Endothelial cell of umbilical vein (primary cell): ENCODE measurements around the gene PLEKHM2. TPM values are rescaled to one million over a fixed set of nuclear protein-coding genes. Genes with fewer than 3 reads are reported as not detected.

Experiments
- BruUV-seq: library from RNA; stranded (reverse); fragments of 400-500 nt; replicated peaks from 2 replicates; lab custom pipeline; 2021; lab: Mats Ljungman, UMichigan
- CTCF ChIA-PET: fragments of 300-600, 350-600 bp; sonication (Branson Sonifier 250); formaldehyde crosslinking; loops from one replicate; lab custom pipeline; 2021; ENCODE audit warnings: antibody characterized with exemption, inconsistent platforms; lab: Charles Lee
- POLR2A ChIA-PET: fragments of 300-600, 350-600 bp; sonication (Branson Sonifier 250); formaldehyde crosslinking; loops from one replicate; lab custom pipeline; 2021; ENCODE audit warnings: antibody characterized with exemption, inconsistent platforms; lab: Charles Lee
- DNase-seq: peaks from one replicate; pipeline ENCODE4 v3.0.0-alpha.2; 2011; ENCODE audit warnings: low read depth, low spot score
- FAIRE-seq: peaks from 2 replicates; lab custom pipeline; 2011; peaks lifted over from hg19 to GRCh38; lab: Jason Lieb, UNC
- H2AFZ ChIP-seq: 2 replicates; pipeline ENCODE4 v1.6.0; 2012; ENCODE audit warnings: low read depth, low read length, control low read depth, inconsistent platforms
- H3K27ac ChIP-seq: 2 replicates; pipeline ENCODE4 v1.5.1; 2011; ENCODE audit warnings: low read depth, mild to moderate bottlenecking, control low read depth, low read length, moderate library complexity; ENCODE audit not compliant: insufficient read depth
- H3K27me3 ChIP-seq, 2 experiments: 2 replicates each; pipeline versions ENCODE4 v1.6.0 to v1.6.1; 2011; ENCODE audit warnings: low read length in 2 of 2, mixed read lengths in 1 of 2; ENCODE audit not compliant: control insufficient read depth in 2 of 2, insufficient read depth in 2 of 2
- H3K36me3 ChIP-seq, 2 experiments: 2 replicates in 1 of 2; 3 replicates in 1 of 2; pipeline ENCODE4 v1.5.1; 2011; ENCODE audit warnings: low read length in 2 of 2, mild to moderate bottlenecking in 1 of 2, moderate library complexity in 1 of 2; ENCODE audit not compliant: control insufficient read depth in 2 of 2, insufficient read depth in 2 of 2; ENCODE audit errors: extremely low read depth in 1 of 2
- H3K4me1 ChIP-seq: 3 replicates; pipeline ENCODE4 v1.5.1; 2011; ENCODE audit warnings: mild to moderate bottlenecking, low read length; ENCODE audit not compliant: control insufficient read depth, insufficient read depth; ENCODE audit errors: extremely low read depth
- H3K4me2 ChIP-seq: 2 replicates; pipeline ENCODE4 v1.6.1; 2011; ENCODE audit warnings: low read length, control low read depth, mixed read lengths; ENCODE audit not compliant: insufficient read depth
- H3K4me3 ChIP-seq, 3 experiments: fragments of 200-600 bp in 1 of 3; sonication (generic), shearing (Covaris generic) in 1 of 3; replicated peaks in 1 of 3; 2 replicates each; pipeline ENCODE4 v1.5.1; 2011 to 2016; ENCODE audit warnings: control low read depth in 3 of 3, low read length in 3 of 3, mild to moderate bottlenecking in 2 of 3, inconsistent platforms in 1 of 3, low read depth in 1 of 3, moderate library complexity in 1 of 3; ENCODE audit not compliant: insufficient read depth in 1 of 3
- H3K79me2 ChIP-seq: 2 replicates; pipeline ENCODE4 v1.6.0; 2012; ENCODE audit warnings: low read length, inconsistent platforms; ENCODE audit not compliant: control insufficient read depth, insufficient read depth
- H3K9ac ChIP-seq: replicated peaks from 2 replicates; pipeline ENCODE3; 2011; ENCODE audit warnings: low read length, control low read depth; ENCODE audit not compliant: insufficient read depth; ENCODE audit errors: extremely low read depth
- H3K9me1 ChIP-seq: replicated peaks from 3 replicates; pipeline ENCODE4 v1.6.0; 2011; ENCODE audit warnings: mild to moderate bottlenecking, low read length; ENCODE audit not compliant: control insufficient read depth, insufficient read depth; ENCODE audit errors: extremely low read depth
- H3K9me3 ChIP-seq: replicated peaks from 2 replicates; pipeline ENCODE4 v1.5.1; 2012; ENCODE audit warnings: low read length, inconsistent platforms; ENCODE audit not compliant: control insufficient read depth, insufficient read depth
- H4K20me1 ChIP-seq: replicated peaks from 2 replicates; pipeline ENCODE3; 2011; ENCODE audit warnings: mild to moderate bottlenecking, low read length; ENCODE audit not compliant: control insufficient read depth, insufficient read depth; ENCODE audit errors: extremely low read depth
- EZH2 ChIP-seq: IDR thresholded peaks from 2 replicates; pipeline ENCODE4 v1.6.1; 2012; ENCODE audit warnings: borderline replicate concordance, low read depth, mild to moderate bottlenecking, moderate library complexity, low read length, inconsistent platforms; ENCODE audit not compliant: severe bottlenecking
- FOS ChIP-seq: IDR thresholded peaks from 2 replicates; pipeline ENCODE4 v1.6.1; 2011; ENCODE audit warnings: mild to moderate bottlenecking, low read length, moderate library complexity, borderline replicate concordance; ENCODE audit not compliant: insufficient read depth
- GATA2 ChIP-seq: IDR thresholded peaks from 2 replicates; pipeline ENCODE4 v1.7.0; 2011; ENCODE audit warnings: low read depth, mild to moderate bottlenecking, moderate library complexity, mixed read lengths, low read length; ENCODE audit not compliant: insufficient read length, insufficient read depth
- JUN ChIP-seq: IDR thresholded peaks from 2 replicates; pipeline ENCODE4 v1.6.1; 2011; ENCODE audit warnings: borderline replicate concordance, low read depth; ENCODE audit not compliant: insufficient read length, insufficient read depth
- MYC ChIP-seq: IDR thresholded peaks from one replicate; pipeline ENCODE4 v1.6.1; 2011; ENCODE audit warnings: mild to moderate bottlenecking, low read depth, low read length
- POLR2A ChIP-seq: IDR thresholded peaks from 2 replicates; pipeline ENCODE4 v1.6.1; 2012; ENCODE audit warnings: low read depth, mild to moderate bottlenecking, control low read depth, low read length
- POLR2AphosphoS5 ChIP-seq: IDR thresholded peaks from 2 replicates; pipeline ENCODE4 v1.6.1; 2012; ENCODE audit warnings: low read depth, mild to moderate bottlenecking, control low read depth, low read length, moderate library complexity; ENCODE audit not compliant: insufficient read depth
- dilution Hi-C: fragments of 300-500 bp; cut with MboI; formaldehyde crosslinking; loops from one replicate; pipeline ENCODE4 v1.15.0; 2019; ENCODE audit warnings: low sequenced_read_pairs; ENCODE audit not compliant: extremely low pct_ligation_motif_present
- intact Hi-C: fragments of 100-400 bp; cut with micrococcal nuclease; formaldehyde crosslinking; loops from one replicate; pipeline ENCODE4 v1.10.0; 2022
- polyA plus RNA-seq, 4 experiments: library from polyadenylated mRNA; depleted of rRNA in 3 of 4; stranded (reverse) in 3 of 4; unstranded in 1 of 4; fragments of >200 nt; gene quantifications; 2 replicates each; pipeline versions ENCODE4 v1.2.1 to v1.2.3, GENCODE V29; 2011 to 2012; ENCODE audit warnings: missing spikeins in 1 of 4
- total RNA-seq: library from RNA; stranded (reverse); gene quantifications from 2 replicates; pipeline ENCODE4 v1.2.3, GENCODE V29; 2021
- TF ChIP-seq, protein P1 (sequence below): IDR thresholded peaks from 2 replicates; pipeline ENCODE4 v1.6.1; 2011; ENCODE audit not compliant: insufficient read depth, insufficient read length
- TF ChIP-seq, protein P2 (sequence below), 2 donors: IDR thresholded peaks; 1 replicate in 1 of 2; 2 replicates in 1 of 2; pipeline ENCODE4 v1.5.1; 2011; ENCODE audit warnings: low read length in 2 of 2, mild to moderate bottlenecking in 2 of 2, moderate library complexity in 2 of 2, control low read depth in 1 of 2, inconsistent platforms in 1 of 2, low read depth in 1 of 2; ENCODE audit not compliant: insufficient read depth in 1 of 2; ENCODE audit errors: extremely low read depth in 1 of 2

PLEKHM2 gene
- total and polyA plus RNA-seq, 2 donors (not counting 3 experiments of a cell fraction or from before 2014, with no cell fraction given) = 60.6 to 67.5 TPM

DNA sequence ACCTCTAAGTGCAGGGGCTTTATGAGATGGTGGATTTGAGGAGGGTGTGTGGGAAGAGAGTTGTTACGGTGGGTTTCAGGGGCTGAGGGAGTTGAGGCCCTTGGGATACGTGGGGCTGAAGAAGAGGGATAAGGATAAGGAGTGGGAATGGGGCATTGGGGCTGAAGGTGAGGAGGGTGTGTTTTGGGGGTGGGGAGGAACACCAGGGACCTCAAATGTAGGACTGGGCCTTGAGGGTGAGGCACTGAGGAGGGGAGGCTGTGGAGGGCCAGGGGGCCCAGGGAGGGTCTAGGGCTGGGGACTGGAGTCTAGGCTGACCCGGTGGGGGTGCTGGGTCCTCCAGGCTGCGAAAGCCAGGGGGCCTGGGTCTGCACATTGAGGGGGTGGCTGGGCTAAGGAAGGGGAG is 1.2 kb upstream of the PLEKHM2 start:
- H2AFZ ChIP-seq = no peak overlapping the region
- DNase-seq (no peak), FAIRE-seq (no peak)
- H4K20me1 ChIP-seq = no peaks in the 10 kb centered on the region
- no peak overlapping the region for H3K9ac ChIP-seq
- H3K4me3 ChIP-seq = no peak overlapping the region
- H3K9me1 ChIP-seq = no peaks in the 10 kb centered on the region
- TF ChIP-seq MYC (no peak), EZH2 (no peak), JUN (no peak), POLR2A (no peak), POLR2AphosphoS5 (no peak)
- intact Hi-C loops = no loop called here
- no TSS peak for BruUV-seq
- dilution Hi-C loops = no loop called here
- H3K36me3 ChIP-seq = no peaks in the 10 kb centered on the region
- H3K79me2 ChIP-seq = peaks cover 33% of the 10 kb centered on the region
- ChIA-PET POLR2A (no interaction called here), CTCF (no interaction called here)
- no peaks in the 10 kb centered on the region for H3K9me3 ChIP-seq
- H3K27me3 ChIP-seq = no peaks in the 10 kb centered on the region
- H3K4me1 ChIP-seq = peaks cover 7% of the 10 kb centered on the region
- H3K4me2 ChIP-seq = no peak overlapping the region
- no peak overlapping the region for H3K27ac ChIP-seq

DNA sequence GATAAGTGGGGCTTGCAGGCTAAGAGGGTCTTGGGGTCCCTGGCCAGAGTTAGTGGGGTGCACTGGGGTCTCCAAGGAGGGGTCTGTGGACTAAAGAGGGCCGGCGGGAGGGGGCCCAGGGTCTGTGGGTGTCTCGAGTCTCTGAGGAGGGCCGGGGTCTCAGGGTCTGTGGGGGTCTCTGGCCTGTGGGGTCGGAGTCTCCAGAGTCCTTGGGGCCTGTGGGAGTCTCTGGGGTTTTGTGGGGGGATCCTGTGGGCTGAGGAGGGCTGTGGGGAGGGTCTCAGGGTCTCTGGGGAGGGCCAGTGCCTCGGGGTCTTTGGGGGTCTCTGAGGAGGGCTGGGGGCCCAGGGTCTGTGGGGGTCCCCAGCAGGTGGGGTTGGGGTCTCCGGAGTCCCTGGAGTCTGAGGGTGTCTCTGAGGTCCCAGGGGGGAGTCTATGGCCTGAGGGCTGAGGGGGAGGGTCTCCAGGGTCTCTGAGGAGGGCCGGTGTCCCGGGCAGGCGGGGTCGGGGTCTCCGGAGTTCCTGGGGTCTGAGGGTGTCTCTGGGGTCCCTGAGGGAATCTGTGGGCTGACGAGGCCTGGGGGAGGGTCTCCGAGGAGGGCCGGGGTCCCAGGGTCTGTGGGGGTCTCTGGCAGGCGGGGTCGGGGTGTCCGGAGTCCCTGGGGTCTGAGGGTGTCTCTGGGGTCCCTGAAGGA is 628 bp upstream of the PLEKHM2 start:
- dilution Hi-C loops = no loop called here
- peak overlapping the region; percentile 94 for H3K9ac ChIP-seq
- POLR2A ChIA-PET = no interaction called here
- no peaks in the 10 kb centered on the region for H3K9me1 ChIP-seq
- TF ChIP-seq GATA2 (no peak), FOS (no peak), JUN (no peak), EZH2 (no peak), POLR2A (no peak), MYC (no peak), POLR2AphosphoS5 (no peak)
- TF ChIP-seq, protein P1, sequence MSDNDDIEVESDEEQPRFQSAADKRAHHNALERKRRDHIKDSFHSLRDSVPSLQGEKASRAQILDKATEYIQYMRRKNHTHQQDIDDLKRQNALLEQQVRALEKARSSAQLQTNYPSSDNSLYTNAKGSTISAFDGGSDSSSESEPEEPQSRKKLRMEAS = no peak
- TF ChIP-seq, protein P2, sequence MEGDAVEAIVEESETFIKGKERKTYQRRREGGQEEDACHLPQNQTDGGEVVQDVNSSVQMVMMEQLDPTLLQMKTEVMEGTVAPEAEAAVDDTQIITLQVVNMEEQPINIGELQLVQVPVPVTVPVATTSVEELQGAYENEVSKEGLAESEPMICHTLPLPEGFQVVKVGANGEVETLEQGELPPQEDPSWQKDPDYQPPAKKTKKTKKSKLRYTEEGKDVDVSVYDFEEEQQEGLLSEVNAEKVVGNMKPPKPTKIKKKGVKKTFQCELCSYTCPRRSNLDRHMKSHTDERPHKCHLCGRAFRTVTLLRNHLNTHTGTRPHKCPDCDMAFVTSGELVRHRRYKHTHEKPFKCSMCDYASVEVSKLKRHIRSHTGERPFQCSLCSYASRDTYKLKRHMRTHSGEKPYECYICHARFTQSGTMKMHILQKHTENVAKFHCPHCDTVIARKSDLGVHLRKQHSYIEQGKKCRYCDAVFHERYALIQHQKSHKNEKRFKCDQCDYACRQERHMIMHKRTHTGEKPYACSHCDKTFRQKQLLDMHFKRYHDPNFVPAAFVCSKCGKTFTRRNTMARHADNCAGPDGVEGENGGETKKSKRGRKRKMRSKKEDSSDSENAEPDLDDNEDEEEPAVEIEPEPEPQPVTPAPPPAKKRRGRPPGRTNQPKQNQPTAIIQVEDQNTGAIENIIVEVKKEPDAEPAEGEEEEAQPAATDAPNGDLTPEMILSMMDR (IDR thresholded peaks at IDR 0.05; ENCODE audit: extremely low read depth in 1 of 2, insufficient read depth in 1 of 2, low read depth in 1 of 2, low read length in 2 of 2) = no peak
- intact Hi-C loops = loop anchor here (1.0 to 2.0 kb wide), 2 partner anchors 66 to 77 kb away; partner anchors contain the start of gene DDI2
- no peaks in the 10 kb centered on the region for H3K27me3 ChIP-seq
- FAIRE-seq (no peak), DNase-seq (no peak)
- H3K27ac ChIP-seq = peak overlapping the region; percentile 92
- H3K36me3 ChIP-seq = no peaks in the 10 kb centered on the region
- no peaks in the 10 kb centered on the region for H4K20me1 ChIP-seq
- H3K4me2 ChIP-seq = peak overlapping the region; percentile 77
- peaks cover 7% of the 10 kb centered on the region for H3K4me1 ChIP-seq
- CTCF ChIA-PET = no interaction called here
- peaks cover 38% of the 10 kb centered on the region for H3K79me2 ChIP-seq
- peak overlapping the region; percentile 61 to 82 (median 66) for H3K4me3 ChIP-seq
- TSS peak; percentile 51 for BruUV-seq
- peak overlapping the region; percentile 85 for H2AFZ ChIP-seq
- no peaks in the 10 kb centered on the region for H3K9me3 ChIP-seq
